ENCODE measurements around the gene TMEM18.
"Not testable (repeated sequence)": the region's sequence is repeated elsewhere in the genome, so short reads cannot be mapped to it uniquely, and the experiment has no call there.

TMEM18 gene

GRCh38 chr2:677056-677958 lies at the start of gene TMEM18:
TSS of gene TMEM18 (minus strand) at chr2:677406. CDS start at chr2:677345, 61 bp downstream.
- peak; percentile 99 for DNase-seq (ENCODE audit: low read depth)

- DNase-seq (ENCODE audit: low read depth): no peak
These were observed 49.0 kb upstream of the TMEM18 start for GRCh38 chr2:726169-726568.

GRCh38 chr2:725468-725867 lies 48.3 kb upstream of the TMEM18 start:
- no peak for DNase-seq (ENCODE audit: low read depth)

- no peak for DNase-seq (ENCODE audit: low read depth)
These were observed 46.6 kb upstream of the TMEM18 start for GRCh38 chr2:723761-724160.

- DNase-seq (ENCODE audit: low read depth): no peak
These were observed 43.6 kb upstream of the TMEM18 start for GRCh38 chr2:720842-721241.

GRCh38 chr2:719734-720133 lies 42.5 kb upstream of the TMEM18 start:
- DNase-seq (ENCODE audit: low read depth): no peak

- no peak for DNase-seq (ENCODE audit: low read depth)
These were observed 42.0 kb upstream of the TMEM18 start for GRCh38 chr2:719191-719590.

GRCh38 chr2:717661-718060 lies 40.5 kb upstream of the TMEM18 start:
- DNase-seq (ENCODE audit: low read depth): no peak

- no peak for DNase-seq (ENCODE audit: low read depth)
These were observed 38.8 kb upstream of the TMEM18 start for GRCh38 chr2:715854-716560.

GRCh38 chr2:715038-715437 lies 37.8 kb upstream of the TMEM18 start:
- DNase-seq (ENCODE audit: low read depth): no peak

- DNase-seq (ENCODE audit: low read depth): peak; percentile 15
These were observed 37.0 kb upstream of the TMEM18 start for GRCh38 chr2:714005-714741.

- no peak for DNase-seq (ENCODE audit: low read depth)
These were observed 33.9 kb upstream of the TMEM18 start for GRCh38 chr2:710867-711665.

- no peak for DNase-seq (ENCODE audit: low read depth)
These were observed 32.0 kb upstream of the TMEM18 start for GRCh38 chr2:709138-709765.

GRCh38 chr2:708667-709066 lies 31.5 kb upstream of the TMEM18 start:
- DNase-seq (ENCODE audit: low read depth): no peak

- DNase-seq (ENCODE audit: low read depth): no peak
These were observed 28.8 kb upstream of the TMEM18 start for GRCh38 chr2:705971-706511.

GRCh38 chr2:702765-703164 lies 25.6 kb upstream of the TMEM18 start:
- not testable (repeated sequence) for DNase-seq (ENCODE audit: low read depth)

- no peak for DNase-seq (ENCODE audit: low read depth)
These were observed 19.9 kb upstream of the TMEM18 start for GRCh38 chr2:696999-697627.

- no peak for DNase-seq (ENCODE audit: low read depth)
These were observed 19.3 kb upstream of the TMEM18 start for GRCh38 chr2:696463-696862.

- no peak for DNase-seq (ENCODE audit: low read depth)
These were observed 17.8 kb upstream of the TMEM18 start for GRCh38 chr2:694906-695510.

GRCh38 chr2:694174-694573 lies 17.0 kb upstream of the TMEM18 start:
- peak; percentile 14 for DNase-seq (ENCODE audit: low read depth)

Data from fibroblast of gingiva (primary cell).